Stimulated activated CD4-positive, alpha-beta T cell treated with anti-CD3 and anti-CD28 coated beads, Interleukin-1b, Interleukin-23, amount 100 ng/mL, for 48 hours (primary cell): ENCODE results near the gene SLC35F3.
"Not testable (repeated sequence)": the region's sequence is repeated elsewhere in the genome, so short reads cannot be mapped to it uniquely, and the experiment has no call there.

Source experiments
- DNase-seq: peaks from one replicate; pipeline ENCODE4 v3.0.0-alpha.2; 2020

Gene SLC35F3

DNA sequence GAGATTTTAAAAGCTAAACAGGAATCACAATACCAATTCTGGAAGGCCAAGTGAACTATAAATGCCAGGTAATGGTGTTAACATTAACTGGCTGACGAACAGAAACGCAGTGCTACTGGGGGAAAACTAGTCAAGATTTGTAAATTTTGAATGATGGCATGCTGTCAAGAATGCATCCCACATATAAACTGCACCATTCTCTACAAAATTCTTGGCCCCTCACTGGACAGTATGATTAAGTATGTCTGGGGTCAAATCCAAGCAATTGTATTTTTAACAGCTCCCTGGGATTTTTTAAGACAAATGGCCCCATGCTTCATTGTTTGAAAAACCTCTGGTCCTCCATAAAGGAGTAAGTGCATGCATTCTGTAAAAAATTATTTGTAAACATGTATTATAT is 395.6 kb downstream of the SLC35F3 start:
- DNase-seq, result no peak

GRCh38 chr1:234301663-234302062 is 397.2 kb downstream of the SLC35F3 start:
- not testable (repeated sequence) for DNase-seq

DNA sequence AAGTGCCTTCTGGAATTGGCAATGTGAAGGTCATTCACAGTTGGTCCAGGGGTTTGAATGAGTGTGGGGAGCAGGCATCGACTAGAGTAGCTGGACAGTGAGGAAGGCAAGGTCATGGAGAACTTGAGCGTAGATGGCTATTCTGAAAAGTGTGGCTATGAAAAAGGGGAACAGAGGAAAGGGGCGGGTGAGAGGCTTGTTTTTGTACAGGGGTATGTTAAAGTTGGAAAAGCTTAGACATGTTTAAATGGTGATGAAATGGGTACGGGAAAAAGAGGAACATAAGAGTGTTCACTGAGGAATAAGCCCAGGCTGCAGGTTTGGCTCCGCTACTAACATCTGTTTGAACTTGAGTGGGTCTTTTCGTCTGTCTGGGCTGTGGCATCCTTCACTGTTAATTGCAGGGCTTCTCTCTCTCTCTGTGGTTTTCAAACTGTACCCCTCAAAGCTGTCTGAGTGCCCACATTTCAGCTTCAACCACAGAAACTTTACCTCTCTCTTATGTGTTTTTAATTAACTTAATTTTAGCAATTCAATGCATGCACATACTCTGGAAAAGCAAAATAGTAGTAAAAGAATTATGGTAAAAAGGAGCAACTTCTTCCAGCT is 398.0 kb downstream of the SLC35F3 start:
- no peak for DNase-seq

DNA sequence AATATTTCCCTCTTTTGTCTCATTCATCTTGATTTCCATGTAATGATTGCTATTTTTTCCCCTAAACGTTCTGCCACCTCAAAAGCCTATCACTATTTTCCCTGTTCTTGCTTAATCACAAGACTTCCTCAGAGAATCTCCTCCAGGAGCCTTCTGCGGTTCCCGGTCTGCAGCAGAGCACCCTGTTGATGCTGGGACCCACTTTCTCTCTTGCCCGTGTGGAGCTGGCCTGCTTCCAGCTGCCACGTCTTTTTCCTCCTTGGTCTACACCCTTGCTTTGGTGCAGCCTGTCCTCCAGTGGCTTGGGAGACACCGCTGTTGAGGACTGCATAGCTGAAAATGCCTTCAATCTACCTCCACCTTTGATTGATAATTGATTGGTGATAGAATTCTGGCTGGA is 398.8 kb downstream of the SLC35F3 start:
- no peak for DNase-seq

GRCh38 chr1:234307726-234308125 is 403.2 kb downstream of the SLC35F3 start:
- DNase-seq, result no peak

- DNase-seq, result no peak
Measured at GRCh38 chr1:234309243-234309597, 404.7 kb downstream of the SLC35F3 start.

- DNase-seq, result peak; percentile 78
Measured at GRCh38 chr1:234309598-234310459, 405.4 kb downstream of the SLC35F3 start.

DNA sequence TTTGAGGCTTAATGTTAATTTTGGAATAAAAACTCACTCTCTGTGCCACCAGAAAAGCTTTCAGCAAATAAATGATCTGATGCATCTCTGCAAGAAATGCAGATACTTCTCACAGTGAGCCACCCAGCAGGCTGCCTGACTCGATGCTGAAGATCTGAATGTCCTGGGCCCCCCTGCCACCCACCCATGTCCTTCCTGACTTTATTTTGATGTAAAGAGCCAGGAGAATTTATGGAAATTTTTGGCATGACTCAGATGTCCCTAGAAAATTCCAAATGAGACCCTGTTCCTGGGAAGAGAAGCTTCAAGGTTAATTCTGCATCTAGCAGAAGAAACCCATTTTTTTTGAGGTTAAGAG is 406.0 kb downstream of the SLC35F3 start:
- no peak for DNase-seq

GRCh38 chr1:234311414-234311813 is 406.9 kb downstream of the SLC35F3 start:
- no peak for DNase-seq

DNA sequence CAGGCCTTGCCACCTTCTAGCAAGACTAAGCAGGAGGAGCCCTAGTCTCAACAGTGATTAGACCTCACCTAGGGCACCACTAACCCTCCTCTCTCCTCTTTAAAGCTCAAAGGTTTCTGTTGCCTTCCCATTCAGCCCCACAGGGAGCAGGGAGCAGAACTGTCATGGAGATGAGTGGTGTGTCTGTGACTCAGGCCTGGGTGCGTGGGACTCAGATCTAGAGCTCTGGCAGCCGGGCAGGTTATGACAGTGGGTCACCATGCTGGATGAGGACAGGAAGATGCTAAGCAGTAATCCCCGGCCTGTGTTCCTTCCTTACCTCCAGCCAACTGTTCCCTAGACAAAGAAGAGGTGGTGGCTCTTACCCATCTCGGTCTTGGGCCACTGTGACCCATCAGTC is 408.7 kb downstream of the SLC35F3 start:
- peak; percentile 48 for DNase-seq

DNA sequence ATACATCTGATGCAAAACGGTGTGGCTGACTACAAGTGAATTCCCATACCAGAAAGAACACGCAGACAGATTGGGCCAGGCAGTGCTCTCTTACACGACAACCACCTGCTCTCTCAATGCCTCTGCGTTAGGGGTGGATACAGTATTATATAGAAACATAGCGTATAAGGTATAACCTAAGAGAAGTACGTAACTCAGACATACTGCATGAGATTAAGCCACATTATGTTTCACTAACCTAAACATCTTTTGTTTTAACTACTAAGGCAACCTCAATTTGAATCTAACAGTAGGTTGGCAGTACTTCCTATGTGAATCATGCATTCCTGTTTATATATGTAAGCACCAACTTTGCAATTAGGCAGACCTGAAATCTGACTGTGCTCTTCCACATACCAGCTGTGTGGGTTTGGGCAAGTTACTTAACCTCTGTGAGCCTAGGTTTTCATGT is 410.6 kb downstream of the SLC35F3 start:
- peak; percentile 28 for DNase-seq

- peak; percentile 40 for DNase-seq
Measured at GRCh38 chr1:234315588-234315987, 411.1 kb downstream of the SLC35F3 start.

- DNase-seq, result no peak
Measured at GRCh38 chr1:234316486-234316885, 412.0 kb downstream of the SLC35F3 start.

- DNase-seq, result no peak
Measured at GRCh38 chr1:234316937-234317336, 412.5 kb downstream of the SLC35F3 start.

GRCh38 chr1:234320069-234320468 is 415.6 kb downstream of the SLC35F3 start:
- DNase-seq, result no peak

GRCh38 chr1:234320549-234320948 is 416.1 kb downstream of the SLC35F3 start:
- no peak for DNase-seq

- no peak for DNase-seq
Measured at GRCh38 chr1:234321231-234321630, 416.8 kb downstream of the SLC35F3 start.

GRCh38 chr1:234322097-234322496 is 417.6 kb downstream of the SLC35F3 start:
- no peak for DNase-seq

GRCh38 chr1:234322979-234323378 is 418.5 kb downstream of the SLC35F3 start:
- DNase-seq, result peak; percentile 64

DNA sequence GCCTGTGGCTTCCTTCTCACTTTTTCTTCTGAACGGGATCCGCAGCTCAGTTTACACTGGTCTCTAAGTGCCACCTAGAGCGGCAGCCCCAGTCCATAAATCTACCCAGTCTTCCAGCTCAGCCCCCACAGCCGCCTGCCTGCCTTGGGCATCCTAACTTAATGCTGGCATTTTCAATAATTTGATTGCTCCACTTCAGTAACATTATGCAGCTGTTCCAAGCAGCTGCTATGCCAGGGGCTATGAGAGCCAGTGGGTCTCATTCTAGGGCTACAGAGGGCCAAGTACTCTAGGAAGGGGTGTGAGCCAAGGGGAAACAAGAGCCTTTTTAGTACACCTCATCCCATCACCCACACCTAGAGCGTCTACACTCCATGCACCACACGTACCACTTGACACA is 420.3 kb downstream of the SLC35F3 start:
- DNase-seq, result no peak

GRCh38 chr1:234325878-234326496 is 421.5 kb downstream of the SLC35F3 start:
- no peak for DNase-seq

DNA sequence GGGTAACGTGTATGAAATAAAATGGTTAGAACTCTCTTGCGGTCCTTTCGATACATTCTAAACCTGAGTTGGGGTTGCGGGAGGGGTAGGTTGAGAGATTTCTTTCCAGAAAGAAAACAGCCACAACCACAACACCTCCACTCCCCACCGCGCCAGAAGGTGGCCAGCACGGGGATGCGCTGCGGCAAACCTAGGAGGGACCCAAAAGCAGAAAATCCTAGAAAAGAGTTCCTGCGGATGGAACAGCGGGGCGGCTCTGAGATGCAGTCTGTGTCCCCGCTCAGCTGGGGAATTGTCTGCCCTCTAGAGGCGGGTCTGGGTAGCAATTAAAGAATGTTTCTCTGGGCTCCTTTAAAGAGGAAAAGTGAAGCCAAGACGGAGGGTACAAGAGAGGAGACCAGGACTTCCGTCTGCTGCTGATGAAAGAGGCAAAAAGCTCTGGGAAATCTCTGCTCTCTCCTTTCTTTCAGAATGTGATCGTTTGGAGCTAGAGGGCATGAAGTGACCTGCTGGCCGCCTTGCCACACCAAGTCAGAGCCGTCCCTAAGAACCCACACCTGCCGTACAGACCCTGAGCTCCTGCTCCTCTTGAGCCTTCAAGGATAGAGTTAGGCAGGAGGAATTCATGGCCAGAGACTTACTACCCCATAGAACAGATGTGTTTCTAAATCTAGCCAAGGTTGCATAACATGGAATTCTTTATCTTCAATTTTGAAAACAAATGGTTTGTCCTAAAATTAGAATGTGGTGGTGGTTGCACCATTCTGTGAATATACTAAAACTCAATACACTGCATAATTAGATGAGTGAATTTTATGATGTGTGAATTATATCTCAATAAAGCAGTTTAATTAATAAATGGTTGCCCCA is 422.3 kb downstream of the SLC35F3 start:
- peak; percentile 64 for DNase-seq

DNA sequence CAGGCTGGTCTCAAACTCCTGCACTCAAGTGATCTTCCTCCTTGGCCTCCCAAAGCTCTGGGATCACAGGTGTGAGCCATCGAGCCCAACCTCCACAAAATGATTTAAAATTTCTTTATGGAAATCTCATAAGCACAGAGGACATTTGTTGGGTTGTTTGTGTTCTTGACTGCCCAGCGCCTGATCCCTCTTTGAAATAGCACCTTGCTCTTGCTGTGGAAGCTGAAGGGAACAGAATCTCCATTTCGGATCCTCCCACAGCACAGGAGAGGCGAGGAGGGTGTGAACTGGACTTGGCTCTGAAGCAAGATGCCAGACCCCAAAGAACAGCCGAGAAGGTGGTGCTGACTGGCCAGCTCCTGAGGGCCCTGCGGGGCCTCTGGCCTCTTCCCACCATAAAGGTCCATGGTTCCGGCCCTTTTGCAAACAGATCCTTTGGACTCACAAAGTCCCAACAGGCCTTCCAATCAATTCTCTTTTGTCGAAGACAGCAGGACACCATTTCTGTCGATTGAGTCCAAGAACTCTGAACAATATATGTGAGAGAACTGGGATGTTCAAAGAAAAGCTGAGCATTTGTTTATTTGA is 423.2 kb downstream of the SLC35F3 start:
- no peak for DNase-seq
